ENCODE measurements around the gene SLIT3.

The SLIT3 gene

GRCh38 chr5:168737066-168737465, 563.9 kb downstream of the SLIT3 start:
- Histone ChIP-seq H4K20me1 (ENCODE audit: low read depth, low read length) (no peaks in the 10 kb centered on the region), H3K9me3 (ENCODE audit: insufficient read depth, low read length) (no peaks in the 10 kb centered on the region), H3K4me3 (ENCODE audit: insufficient read depth, low read length, poor library complexity, severe bottlenecking) (no peak overlapping the region), H3K36me3 (ENCODE audit: low read length) (no peaks in the 10 kb centered on the region), H3K27me3 (ENCODE audit: low read length) (no peaks in the 10 kb centered on the region), H3K27ac (ENCODE audit: low read depth, low read length) (no peak overlapping the region), H3K9ac (ENCODE audit: low read length) (no peak overlapping the region), H3K4me2 (ENCODE audit: low read depth, low read length, poor library complexity, severe bottlenecking) (no peak overlapping the region), H3K9me2 (replicated peaks; ENCODE audit: insufficient read depth, low read length) (no peaks in the 10 kb centered on the region), H2AFZ (ENCODE audit: low read depth, low read length, severe bottlenecking) (no peak overlapping the region), H3K79me2 (ENCODE audit: insufficient read depth, low read length) (no peaks in the 10 kb centered on the region), H3F3A (ENCODE audit: insufficient read depth) (no peaks in the 10 kb centered on the region)
- TF ChIP-seq CTCF (IDR thresholded peaks at IDR 0.05; ENCODE audit: insufficient read depth, low read length, poor library complexity, severe bottlenecking) (no peak), EZH2phosphoT487 (conservative IDR thresholded peaks at IDR 0.05; ENCODE audit: low read length) (no peak)

GRCh38 chr5:168736281-168736831, 564.6 kb downstream of the SLIT3 start:
- H3K79me2 ChIP-seq (ENCODE audit: insufficient read depth, low read length) = no peaks in the 10 kb centered on the region
- H3K9me2 ChIP-seq (replicated peaks; ENCODE audit: insufficient read depth, low read length) = no peaks in the 10 kb centered on the region
- no peak overlapping the region for H3K4me2 ChIP-seq (ENCODE audit: low read depth, low read length, poor library complexity, severe bottlenecking)
- H3K27me3 ChIP-seq (ENCODE audit: low read length) = no peaks in the 10 kb centered on the region
- no peaks in the 10 kb centered on the region for H3K9me3 ChIP-seq (ENCODE audit: insufficient read depth, low read length)
- no peak overlapping the region for H3K9ac ChIP-seq (ENCODE audit: low read length)
- no peaks in the 10 kb centered on the region for H4K20me1 ChIP-seq (ENCODE audit: low read depth, low read length)
- no peaks in the 10 kb centered on the region for H3F3A ChIP-seq (ENCODE audit: insufficient read depth)
- no peak overlapping the region for H2AFZ ChIP-seq (ENCODE audit: low read depth, low read length, severe bottlenecking)
- no peak overlapping the region for H3K27ac ChIP-seq (ENCODE audit: low read depth, low read length)
- H3K4me3 ChIP-seq (ENCODE audit: insufficient read depth, low read length, poor library complexity, severe bottlenecking) = no peak overlapping the region
- no peak for TF ChIP-seq EZH2phosphoT487 (conservative IDR thresholded peaks at IDR 0.05; ENCODE audit: low read length)
- TF ChIP-seq CTCF (IDR thresholded peaks at IDR 0.05; ENCODE audit: insufficient read depth, low read length, poor library complexity, severe bottlenecking) = no peak
- no peaks in the 10 kb centered on the region for H3K36me3 ChIP-seq (ENCODE audit: low read length)

GRCh38 chr5:168734620-168735300, 566.2 kb downstream of the SLIT3 start:
- TF ChIP-seq EZH2phosphoT487 (conservative IDR thresholded peaks at IDR 0.05; ENCODE audit: low read length) (no peak), CTCF (IDR thresholded peaks at IDR 0.05; ENCODE audit: insufficient read depth, low read length, poor library complexity, severe bottlenecking) (no peak)
- Histone ChIP-seq H3K9ac (ENCODE audit: low read length) (no peak overlapping the region), H2AFZ (ENCODE audit: low read depth, low read length, severe bottlenecking) (no peak overlapping the region), H3F3A (ENCODE audit: insufficient read depth) (no peaks in the 10 kb centered on the region), H3K9me2 (replicated peaks; ENCODE audit: insufficient read depth, low read length) (no peaks in the 10 kb centered on the region), H4K20me1 (ENCODE audit: low read depth, low read length) (no peaks in the 10 kb centered on the region), H3K79me2 (ENCODE audit: insufficient read depth, low read length) (no peaks in the 10 kb centered on the region), H3K4me2 (ENCODE audit: low read depth, low read length, poor library complexity, severe bottlenecking) (no peak overlapping the region), H3K27ac (ENCODE audit: low read depth, low read length) (no peak overlapping the region), H3K4me3 (ENCODE audit: insufficient read depth, low read length, poor library complexity, severe bottlenecking) (no peak overlapping the region), H3K36me3 (ENCODE audit: low read length) (no peaks in the 10 kb centered on the region), H3K9me3 (ENCODE audit: insufficient read depth, low read length) (no peaks in the 10 kb centered on the region), H3K27me3 (ENCODE audit: low read length) (no peaks in the 10 kb centered on the region)

Measured in SU-DHL-6 (cell line).